HT-29 (cell line): Measurements from ENCODE around the gene FILIP1L. TPM values are rescaled to one million over a fixed set of nuclear protein-coding genes. Genes with fewer than 3 reads are reported as not detected.

ENCODE experiments used
- DNase-seq: peaks from one replicate; pipeline ENCODE4 v3.0.0-alpha.2; 2015; ENCODE audit warnings: low spot score
- total RNA-seq: library from RNA; depleted of rRNA; stranded (reverse); fragments of >200 nt; shearing (Covaris generic); gene quantifications from 2 replicates; pipeline ENCODE4 v1.2.3, GENCODE V29; 2014

The FILIP1L gene
- total RNA-seq, 1 experiment from 2014 or later = 1.8 TPM

DNA sequence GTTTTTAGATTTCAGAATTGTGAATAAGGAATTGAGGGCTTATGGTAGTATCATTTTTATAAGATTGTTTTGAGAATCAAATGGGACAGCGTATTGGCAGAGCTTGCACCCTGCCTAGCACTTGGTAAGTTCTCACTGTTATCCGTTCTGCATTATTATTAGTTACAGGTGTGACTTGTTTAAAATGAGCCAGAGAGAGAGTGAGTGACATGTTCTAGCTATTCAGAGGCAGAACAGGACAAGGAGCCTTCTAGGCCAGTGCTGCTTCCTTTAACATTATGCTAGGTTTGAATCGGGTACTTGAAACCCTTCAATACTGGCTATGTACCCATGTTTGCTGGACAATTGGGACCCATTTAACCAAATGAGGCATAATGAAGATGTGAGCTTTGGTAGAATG lies 133.7 kb downstream of the FILIP1L start:
- DNase-seq = no peak

GRCh38 chr3:99978221-99978620 lies 136.1 kb downstream of the FILIP1L start:
- DNase-seq = no peak

- DNase-seq = no peak
These were observed 137.7 kb downstream of the FILIP1L start for GRCh38 chr3:99976584-99976983.

DNA sequence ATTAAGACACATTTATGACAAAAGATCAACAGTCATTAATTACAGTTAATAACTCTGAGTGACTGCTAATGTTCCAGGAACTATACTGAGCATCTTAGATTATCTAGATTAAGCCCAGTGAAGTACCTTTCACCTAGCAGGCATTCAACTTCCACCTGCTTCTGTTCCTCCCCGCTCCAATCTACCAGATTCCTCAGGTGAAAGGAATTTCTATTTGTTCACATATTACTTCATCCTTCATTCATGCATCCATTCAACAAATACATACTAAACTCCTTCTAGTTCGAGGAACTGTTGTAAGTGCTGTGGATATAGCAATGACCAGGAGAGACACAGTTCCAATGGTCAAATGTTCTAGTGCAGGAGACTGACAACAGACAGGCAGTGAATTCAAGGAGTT lies 139.3 kb downstream of the FILIP1L start:
- DNase-seq = peak; percentile 62

DNA sequence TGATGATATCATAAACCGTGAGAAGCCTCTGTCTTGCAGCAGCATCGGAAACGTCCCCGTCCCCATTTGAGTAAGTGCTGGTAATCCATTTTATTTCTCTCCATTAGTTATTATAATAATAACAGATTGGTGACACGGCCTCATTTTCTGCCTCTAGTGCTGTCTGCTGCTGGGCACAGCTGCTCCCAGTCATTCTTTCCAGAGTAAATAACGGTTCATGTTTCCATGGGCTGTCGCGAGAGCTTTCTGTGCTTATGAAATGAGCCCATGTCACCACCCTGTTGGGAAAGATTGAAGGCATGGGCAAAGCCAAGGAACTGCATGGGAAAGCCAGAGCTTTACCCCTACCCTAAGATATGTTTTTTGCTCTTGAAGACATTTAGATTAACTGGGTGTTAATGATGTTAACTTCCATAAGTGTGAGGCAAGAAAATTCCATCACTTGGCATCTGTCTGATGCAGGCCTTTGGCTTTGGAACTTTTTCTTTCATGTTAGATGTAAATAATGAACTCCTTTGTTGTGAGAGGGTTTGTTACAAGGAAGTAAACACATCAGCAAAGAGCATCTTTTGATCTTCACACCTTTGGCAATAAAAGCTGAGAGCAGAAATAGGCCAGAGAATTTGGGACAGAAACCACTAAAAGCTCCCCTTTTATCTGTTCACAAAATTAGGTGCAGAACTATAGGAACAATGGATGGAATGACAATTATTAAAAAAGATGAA lies 141.8 kb downstream of the FILIP1L start:
- DNase-seq = no peak

GRCh38 chr3:99971761-99972160 lies 142.5 kb downstream of the FILIP1L start:
- DNase-seq = no peak

- DNase-seq = no peak
These were observed 144.1 kb downstream of the FILIP1L start for GRCh38 chr3:99970198-99970597.

- DNase-seq = no peak
These were observed 145.2 kb downstream of the FILIP1L start for GRCh38 chr3:99969136-99969535.

- DNase-seq = no peak
These were observed 146.5 kb downstream of the FILIP1L start for GRCh38 chr3:99967796-99968195.

DNA sequence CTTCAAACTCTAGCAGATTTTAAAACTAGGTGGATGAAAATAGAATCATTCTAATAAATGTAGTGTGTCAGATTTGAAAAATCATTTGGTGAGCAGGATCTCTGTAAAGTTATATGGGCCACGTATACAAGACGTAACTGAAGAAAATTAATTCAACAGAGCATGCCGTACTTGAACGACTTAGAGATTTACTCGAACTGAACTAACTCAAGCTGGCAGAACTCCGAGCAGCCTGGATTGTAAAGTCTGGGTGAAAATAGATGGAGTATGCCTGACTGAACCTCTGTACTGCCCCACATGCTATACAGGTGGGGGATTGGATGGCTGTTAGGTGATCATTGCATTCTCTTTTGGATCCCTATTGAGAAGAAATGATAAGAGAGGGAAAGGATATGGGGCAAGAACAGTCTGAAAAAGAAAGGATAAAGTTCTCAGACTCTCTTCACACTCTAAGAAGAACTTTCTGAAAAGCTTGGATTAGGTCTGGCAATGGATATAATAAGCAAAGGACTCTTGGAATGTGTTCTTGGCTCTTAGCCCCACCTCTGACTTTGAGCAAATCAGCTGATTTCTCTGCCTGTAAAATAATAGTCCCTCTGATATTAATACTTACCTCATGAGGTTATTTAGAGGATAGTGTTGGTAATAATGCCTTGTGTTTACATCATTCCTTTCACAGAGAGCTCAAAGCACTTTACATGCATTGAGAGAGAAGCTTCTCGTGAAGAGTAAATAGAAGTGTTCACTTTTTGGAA lies 147.5 kb downstream of the FILIP1L start:
- no peak for DNase-seq

DNA sequence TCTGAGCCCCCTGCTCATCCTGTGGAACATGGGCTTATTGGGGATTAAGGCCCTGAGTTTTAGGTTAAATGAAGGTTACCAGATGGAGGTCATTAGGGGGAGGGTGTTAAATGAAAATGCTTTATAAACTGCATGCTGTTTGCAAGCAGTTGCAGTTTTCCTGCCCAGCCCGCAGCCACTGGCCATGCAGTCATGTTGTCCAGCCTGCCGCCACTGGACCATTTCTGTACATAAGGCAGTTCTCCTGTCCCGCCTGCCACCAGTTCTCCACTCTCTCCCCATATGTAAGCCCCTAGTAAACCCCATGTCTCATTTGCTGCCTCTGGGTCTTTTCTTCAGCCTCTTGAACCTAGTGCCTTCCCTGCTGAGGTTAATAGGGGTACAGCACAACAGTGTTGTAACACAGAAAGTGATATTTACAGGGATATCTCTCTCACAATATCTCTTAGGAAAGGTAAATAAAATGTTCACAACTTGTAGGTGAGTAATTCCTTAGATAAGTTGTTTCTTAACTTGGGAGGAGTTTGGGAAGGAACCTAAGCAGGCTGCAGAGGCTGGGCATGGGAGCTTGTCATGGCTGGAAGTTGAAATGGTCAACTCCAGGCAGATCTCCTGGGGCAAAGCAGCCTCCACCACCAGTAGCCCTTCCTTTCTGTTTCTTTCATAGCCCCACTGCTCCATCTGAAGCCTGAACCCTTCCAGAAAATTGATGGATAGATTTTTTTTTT lies 148.5 kb downstream of the FILIP1L start:
- no peak for DNase-seq

DNA sequence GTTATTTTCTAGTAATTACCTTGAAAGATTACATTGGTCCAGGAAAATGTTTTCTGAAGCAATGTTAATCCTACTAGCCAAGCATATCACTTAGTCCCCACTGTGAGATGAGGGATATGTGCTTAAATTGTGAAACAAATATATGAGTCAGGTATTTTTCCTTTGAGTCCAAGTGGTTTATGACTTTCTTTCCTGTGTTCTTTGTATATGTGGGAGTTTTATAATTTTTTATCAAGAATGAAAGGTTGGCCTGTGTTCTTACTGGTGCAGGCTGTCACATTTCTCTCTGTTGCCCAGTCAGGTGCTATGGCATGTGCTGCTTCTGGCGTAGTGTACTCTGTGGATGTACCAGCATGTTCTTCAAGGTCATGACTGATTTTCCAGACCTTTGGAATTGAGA lies 149.2 kb downstream of the FILIP1L start:
- DNase-seq = no peak

DNA sequence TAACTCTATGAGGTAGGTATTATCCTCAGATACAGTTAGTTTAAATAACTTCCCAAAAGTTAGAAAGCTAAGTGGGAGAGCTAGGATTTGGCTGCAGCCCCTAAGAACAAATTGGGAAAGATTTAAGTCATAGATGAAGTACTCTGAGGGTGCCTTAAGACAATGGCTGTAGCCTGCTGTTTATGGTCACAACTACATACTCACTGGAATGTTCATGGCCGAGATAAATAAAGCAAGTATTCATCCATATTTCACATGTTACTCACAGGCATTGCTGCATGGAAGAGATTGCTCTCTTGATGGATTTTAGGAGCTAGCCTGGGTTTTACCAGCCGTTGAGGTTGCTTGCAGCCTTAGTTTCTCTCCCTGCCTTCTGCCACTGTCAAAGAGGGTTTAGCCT lies 151.6 kb downstream of the FILIP1L start:
- DNase-seq = no peak

GRCh38 chr3:99961756-99962515 lies 152.4 kb downstream of the FILIP1L start:
- no peak for DNase-seq

DNA sequence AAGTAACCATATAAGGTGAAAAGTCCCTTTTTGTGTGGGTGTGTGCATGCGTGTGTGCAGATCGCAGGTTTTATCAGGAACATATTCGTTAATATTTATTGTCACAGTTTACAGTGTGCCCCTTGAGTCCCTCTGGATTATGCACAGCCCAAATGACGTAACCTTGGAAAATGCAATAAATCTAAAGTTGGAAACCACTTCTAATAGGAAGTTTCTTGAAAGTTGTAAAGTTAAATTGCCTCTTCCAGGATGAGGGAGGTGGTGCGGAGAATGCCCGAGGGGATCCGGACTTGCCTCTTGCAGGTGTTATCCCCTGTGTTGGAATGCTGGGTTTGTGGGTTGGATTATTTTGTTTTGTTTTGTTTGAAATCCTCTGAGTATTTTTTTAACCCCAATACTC lies 153.4 kb downstream of the FILIP1L start:
- DNase-seq = no peak

DNA sequence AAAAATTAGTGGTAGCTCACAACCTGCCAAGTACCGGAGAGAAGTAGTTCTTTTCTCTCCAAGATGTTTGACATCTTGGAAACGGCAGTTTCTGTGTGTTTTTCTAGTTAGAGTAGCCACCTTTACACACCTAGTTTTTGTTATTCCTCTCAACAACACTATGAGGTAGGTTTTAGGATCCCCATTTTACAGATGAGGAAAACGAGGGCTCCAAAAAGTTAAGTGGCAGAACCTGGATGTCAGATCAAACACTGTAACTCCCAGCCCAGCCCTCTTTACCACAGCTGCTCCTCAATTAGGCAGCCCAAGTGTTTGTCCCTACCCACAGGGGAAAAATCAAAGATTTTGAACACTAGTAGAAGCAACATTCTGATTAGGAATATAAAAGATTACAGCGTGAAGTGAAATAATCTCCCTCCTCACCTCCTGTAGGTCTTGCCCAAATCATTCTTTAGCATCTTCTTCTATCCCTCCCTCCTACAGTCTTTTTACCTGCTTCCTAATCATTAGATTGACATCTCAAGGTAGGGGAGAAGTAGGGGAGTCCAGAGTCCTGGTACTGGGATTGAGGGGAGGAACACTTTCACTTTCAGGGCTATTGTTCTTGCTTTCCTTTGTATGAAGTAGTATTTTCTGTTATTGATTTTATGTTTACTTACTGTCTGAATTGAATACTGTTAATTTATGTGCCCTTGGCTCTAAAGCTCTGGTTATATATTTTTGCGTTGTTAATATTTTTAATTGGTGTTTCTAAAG lies 154.0 kb downstream of the FILIP1L start:
- no peak for DNase-seq

GRCh38 chr3:99958222-99958912 lies 155.9 kb downstream of the FILIP1L start:
- no peak for DNase-seq

- DNase-seq = no peak
These were observed 157.0 kb downstream of the FILIP1L start for GRCh38 chr3:99957151-99957796.

DNA sequence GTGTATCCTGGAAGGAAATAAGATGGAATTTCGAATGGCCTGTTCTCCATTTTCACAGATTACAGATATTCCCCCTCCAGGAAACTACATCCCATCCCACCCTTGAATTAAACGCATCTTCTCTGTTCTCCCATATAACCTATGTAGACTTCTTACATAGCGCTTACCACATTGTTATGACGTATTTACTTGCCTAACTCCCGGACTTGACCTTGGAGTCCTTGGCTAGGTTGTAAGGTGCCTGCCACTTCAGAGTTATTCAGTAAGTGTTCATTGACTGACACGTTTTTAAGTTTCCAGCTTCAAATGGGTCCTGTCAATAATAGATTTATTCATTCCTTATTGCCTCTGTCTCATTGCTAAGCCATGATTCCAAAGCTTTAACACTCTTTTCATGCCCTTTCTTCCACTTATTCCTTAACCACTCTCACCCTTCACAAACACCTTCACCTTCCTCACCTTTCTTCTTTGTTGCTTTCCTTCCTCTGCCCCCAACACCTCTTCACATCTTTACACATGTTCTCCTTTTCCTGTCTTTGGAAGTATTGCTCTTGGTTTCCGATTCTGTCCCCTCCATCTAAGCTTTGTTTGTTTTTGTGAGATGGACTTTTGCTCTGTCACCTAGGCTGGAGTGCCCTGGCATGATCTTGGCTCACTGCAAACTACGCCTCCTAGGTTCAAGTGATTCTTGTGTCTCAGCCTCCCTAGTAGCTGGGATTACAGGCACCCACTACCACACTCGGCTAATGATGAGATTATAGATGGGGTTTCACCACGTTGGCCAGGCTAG lies 158.3 kb downstream of the FILIP1L start:
- DNase-seq = no peak
